EH (cell line): ENCODE data around the gene CCNQ.

ENCODE experiments used
- DNase-seq: peaks from one replicate; pipeline ENCODE4 v3.0.0-alpha.2; 2015; ENCODE audit warnings: low read depth

Gene CCNQ

GRCh38 chrX:153596981-153597750 is 1.8 kb downstream of the CCNQ start:
- no peak for DNase-seq

GRCh38 chrX:153595859-153596857 is 2.8 kb downstream of the CCNQ start:
- no peak for DNase-seq

DNA sequence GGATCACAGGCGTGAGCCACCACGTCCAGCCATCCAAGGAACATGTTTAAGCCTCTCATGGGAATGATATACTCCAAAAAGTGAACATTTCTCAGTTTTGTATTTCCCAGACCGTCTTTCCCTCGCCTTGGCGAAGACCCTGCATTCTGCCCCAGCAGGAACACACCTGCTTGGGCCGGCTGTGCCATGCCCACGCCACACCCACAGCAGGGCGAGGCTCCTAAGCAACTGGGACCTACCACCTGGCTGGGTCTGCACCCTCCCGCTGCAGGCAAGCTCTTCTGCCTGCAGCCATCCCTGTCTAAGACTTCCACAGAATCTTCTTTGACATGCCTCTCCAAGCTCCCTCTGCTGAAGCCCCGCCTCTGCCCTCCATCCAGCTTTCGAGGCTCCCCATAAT is 3.6 kb downstream of the CCNQ start:
- DNase-seq, result no peak

DNA sequence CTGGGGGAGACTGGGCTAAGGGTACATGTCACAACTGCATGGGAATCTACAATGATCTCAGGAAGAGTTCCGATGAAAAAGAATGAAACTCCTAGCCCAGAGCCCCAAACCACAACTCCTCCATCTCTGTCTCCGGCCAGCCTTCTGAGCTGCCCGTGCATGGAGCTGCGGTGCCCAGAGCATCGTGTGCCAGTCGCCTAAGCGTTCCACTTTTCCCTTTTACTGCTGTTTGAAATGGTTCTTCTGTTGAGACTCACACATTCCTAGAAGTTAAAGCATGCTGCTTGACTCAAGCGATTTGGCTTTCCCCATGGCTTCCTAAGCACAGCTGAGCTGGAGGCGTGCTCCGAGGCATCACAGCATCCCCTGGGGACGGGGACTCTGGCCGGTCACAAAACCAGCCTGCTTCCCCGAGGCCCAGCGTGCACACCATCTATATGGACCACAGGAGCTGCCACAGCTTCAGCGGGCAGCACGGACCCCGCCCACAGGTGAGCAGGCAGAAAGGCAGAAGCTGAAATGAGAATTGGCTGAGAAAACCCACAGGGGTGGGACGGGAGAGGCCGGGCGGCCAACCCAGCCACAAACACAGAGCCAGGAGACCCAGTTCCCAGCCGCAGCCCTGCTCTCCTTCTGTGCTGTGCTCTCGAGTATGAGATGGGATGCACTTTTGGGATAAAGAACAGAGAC is 5.0 kb downstream of the CCNQ start:
- no peak for DNase-seq

- no peak for DNase-seq
Observed at GRCh38 chrX:153592966-153593688, 5.8 kb downstream of the CCNQ start.

- no peak for DNase-seq
Observed at GRCh38 chrX:153592091-153592833, 6.7 kb downstream of the CCNQ start.

DNA sequence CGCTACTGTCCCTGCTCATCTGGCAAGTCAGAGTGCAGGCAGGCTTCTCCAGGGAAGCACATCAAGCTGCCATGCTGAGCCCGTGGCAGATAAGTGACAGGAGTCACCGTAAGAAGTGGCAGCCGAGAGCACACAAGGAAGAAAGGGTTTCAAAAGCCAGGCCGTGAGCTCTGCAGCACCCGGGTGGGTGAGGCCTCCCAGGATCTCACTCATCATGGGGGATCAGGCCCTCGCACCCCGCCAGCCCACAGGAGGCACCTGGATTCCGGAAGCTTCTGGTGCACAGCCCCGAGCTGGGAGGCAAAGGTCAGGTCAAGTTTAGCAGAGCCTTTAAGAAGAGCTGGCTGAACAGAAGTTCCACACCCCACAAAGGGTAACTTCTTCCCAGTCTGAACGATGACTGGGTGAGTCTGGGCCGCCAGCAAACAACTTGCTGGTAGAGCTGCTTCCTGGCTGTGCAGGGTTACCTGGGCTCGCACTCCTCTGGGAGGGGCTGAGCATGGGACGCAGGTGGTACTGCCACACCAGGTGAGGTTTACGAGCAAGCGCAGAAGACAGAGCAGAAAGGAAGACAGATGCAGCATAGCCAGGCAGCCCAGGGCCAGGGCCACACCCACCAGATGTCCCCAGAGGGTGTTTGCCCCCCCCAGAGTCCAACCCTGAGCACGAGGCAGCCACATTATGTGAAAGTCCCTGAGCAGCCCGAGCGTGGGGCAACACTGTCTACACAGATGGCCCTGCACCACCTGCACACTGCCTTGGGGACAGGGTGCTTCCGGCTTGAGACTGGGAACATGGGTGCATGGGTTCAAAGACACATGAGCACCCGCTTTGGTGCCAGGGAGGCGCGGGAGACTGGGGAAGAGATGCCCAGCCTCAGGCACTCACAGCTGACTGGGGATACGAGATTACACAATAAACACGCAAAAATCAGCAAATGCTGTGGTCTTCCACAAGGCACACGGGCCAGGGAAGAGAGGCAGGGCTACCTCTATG is 7.7 kb downstream of the CCNQ start:
- DNase-seq, result no peak

DNA sequence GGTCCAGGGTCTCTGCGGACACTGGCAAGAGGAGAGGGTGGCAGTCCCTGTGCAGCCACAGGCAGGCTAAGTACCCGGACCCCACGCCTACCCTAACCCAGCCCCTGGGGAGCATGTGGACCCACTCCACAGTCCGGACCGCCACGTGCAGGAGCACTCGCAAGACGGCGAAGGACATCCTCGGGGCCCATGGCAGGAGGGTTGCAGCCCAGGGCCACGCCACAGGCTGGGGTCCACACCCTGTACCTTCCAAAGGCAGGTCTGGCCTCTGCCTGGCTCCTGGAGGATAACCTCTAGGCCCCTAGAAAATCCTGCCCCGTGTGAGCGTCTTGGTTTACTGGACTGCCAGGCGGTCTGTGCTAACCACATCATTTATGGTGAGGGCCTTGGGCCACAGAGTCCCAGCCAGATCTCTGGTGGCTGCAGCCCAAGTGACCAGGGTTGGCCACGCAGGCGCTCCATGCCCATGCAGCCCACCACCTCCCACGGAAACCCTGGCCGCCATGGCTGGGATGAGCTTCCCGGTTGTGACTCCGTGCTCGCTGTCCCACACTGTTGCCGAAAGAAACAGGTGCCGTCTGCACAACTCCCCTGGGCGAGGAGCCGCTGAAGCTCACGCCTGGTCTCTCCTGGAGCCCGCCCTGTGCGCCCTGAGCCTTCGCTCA is 10.0 kb downstream of the CCNQ start:
- DNase-seq, result no peak

- DNase-seq, result no peak
Observed at GRCh38 chrX:153588021-153588781, 10.7 kb downstream of the CCNQ start.

DNA sequence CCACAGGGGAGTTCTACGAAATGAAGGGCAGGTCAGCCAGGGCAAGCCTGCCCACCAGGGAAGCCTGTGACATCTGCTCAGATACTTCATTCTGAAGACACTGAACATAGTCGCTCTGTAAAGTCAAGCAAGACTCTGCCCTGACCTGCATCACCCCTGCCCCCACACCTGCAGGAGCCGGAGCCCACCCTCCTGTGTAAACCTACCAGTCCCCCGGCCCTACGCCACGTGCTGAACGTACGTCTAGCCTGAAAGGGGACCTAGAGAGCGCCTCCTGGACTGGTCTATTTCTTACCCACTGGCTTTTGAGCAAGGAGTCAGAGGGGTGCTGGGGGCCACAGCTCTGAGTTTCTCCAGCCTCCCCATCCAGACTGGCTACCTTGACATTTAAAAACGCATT is 11.6 kb downstream of the CCNQ start:
- no peak for DNase-seq

- DNase-seq, result no peak
Observed at GRCh38 chrX:153585827-153586226, 13.1 kb downstream of the CCNQ start.

DNA sequence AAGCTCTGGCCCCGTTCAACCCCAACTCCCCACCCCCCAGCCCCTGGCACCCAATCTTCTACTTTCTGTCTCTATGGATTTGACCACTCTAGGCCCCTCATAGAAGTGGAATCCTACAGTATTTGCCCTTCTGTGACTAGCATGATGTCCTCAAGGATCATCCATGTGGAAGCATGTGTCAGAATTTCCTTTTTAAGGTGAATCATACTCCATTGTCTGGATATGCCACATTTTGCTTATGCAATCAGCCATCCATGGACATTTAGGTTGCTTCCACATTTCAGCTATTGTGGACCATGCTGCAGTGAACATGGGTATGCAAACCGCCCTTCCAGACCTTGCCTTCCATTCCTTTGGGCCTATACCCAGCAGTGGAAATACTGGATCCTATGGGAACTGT is 15.5 kb downstream of the CCNQ start:
- no peak for DNase-seq

DNA sequence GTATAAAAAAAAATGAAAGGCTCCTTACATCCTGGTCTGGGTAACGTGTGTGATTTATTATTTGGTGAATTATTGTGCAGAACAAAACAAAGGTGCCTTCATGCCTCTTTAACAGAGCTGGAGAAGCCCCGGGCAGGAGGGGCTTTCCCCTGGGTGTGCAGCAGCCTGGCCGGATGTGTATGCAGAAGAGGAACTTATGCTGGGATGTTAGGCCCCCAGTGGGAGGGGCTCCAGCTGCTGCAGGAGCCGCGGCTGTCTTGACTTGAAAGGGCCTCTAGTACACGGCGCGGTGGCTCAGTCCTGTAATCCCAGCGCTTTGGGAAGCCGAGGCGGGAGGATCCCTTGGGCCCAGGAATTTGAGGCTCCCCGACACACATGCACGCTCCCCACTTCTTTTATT is 16.0 kb downstream of the CCNQ start:
- no peak for DNase-seq

- no peak for DNase-seq
Observed at GRCh38 chrX:153580700-153581386, 18.1 kb downstream of the CCNQ start.

DNA sequence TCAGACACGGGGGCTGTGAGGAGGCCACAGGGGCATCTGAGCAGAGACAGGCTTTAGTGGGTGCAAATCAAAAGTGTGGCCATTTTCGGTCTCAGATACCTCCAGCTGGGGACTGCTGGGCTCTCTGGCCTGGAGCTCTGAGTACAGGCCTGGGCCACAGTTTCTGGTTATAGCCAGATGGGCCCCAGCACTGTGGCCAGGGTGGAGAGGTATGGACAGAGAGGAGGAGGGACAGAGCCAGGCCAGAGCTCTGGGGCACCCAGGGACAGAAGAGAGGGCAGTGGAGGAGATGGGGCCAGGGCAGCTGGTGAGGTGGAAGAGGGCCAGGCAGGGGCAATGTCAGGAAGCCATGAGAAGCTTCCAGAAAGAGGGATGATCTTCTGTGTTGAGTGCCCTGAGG is 20.1 kb downstream of the CCNQ start:
- DNase-seq, result no peak

DNA sequence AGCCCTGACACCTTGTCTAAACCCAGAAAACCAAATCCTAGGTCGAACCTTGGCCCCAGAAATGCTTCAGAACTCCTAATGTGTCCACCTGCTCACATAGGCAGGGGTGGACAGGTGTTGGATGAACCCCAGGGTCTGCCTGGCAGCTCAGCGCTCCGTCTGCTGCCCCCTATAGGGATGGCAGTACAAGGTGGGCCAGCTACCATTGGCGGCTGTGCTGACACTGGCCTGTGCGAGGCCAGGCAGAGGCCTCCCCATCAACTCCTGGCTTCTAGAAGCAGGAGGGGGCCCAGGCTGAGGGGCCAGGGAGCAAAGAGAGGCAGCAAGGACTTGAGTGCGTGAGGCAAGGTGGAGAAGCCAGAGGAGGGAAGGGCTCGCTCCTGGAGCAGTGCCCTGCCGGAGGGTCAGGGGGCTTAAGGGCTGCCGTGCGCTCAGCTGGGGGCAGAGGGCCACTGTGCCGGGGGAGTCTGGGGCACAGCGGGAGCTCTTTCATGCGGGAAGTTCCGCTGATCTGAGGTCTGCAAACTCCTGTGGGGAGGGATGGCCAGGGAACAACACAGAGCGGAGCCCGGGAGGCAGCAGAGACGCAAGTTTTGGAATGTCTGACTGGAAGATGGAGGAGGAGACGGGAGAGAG is 20.6 kb downstream of the CCNQ start:
- no peak for DNase-seq

- no peak for DNase-seq
Observed at GRCh38 chrX:153576961-153577360, 22.0 kb downstream of the CCNQ start.
